ENCODE measurements around the gene ACIN1.
"Not testable (repeated sequence)": the region's sequence is repeated elsewhere in the genome, so short reads cannot be mapped to it uniquely, and the experiment has no call there.

ACIN1 gene

GRCh38 chr14:23107620-23108019, 12.7 kb upstream of the ACIN1 start:
- not testable (repeated sequence) for DNase-seq (ENCODE audit: low read depth in 3 of 3)

GRCh38 chr14:23106747-23107045, 11.8 kb upstream of the ACIN1 start:
- no peak for DNase-seq (ENCODE audit: low read depth in 3 of 3)

- no peak for DNase-seq (ENCODE audit: low read depth in 3 of 3)
These were observed 10.4 kb upstream of the ACIN1 start for GRCh38 chr14:23105348-23105824.

GRCh38 chr14:23104591-23105347, 9.8 kb upstream of the ACIN1 start, which contains the start of gene CIROP:
TSS of gene CIROP (minus strand) at chr14:23104989. CDS start at chr14:23104920, 69 bp downstream.
- no peak for DNase-seq (ENCODE audit: low read depth in 3 of 3)

- no peak for DNase-seq (ENCODE audit: low read depth in 3 of 3)
These were observed 9.2 kb upstream of the ACIN1 start for GRCh38 chr14:23104070-23104590.

- no peak for DNase-seq (ENCODE audit: low read depth in 3 of 3)
These were observed 8.6 kb upstream of the ACIN1 start for GRCh38 chr14:23103581-23103980.

- DNase-seq (ENCODE audit: low read depth in 3 of 3) = no peak
These were observed 7.9 kb upstream of the ACIN1 start for GRCh38 chr14:23102801-23103200.

- no peak for DNase-seq (ENCODE audit: low read depth in 3 of 3)
These were observed 7.2 kb upstream of the ACIN1 start for GRCh38 chr14:23101986-23102625.

- no peak for DNase-seq (ENCODE audit: low read depth in 3 of 3)
These were observed 6.5 kb upstream of the ACIN1 start for GRCh38 chr14:23101213-23101970.

- no peak for DNase-seq (ENCODE audit: low read depth in 3 of 3)
These were observed 4.4 kb upstream of the ACIN1 start for GRCh38 chr14:23099212-23099861.

GRCh38 chr14:23097786-23098185, 2.9 kb upstream of the ACIN1 start:
- no peak for DNase-seq (ENCODE audit: low read depth in 3 of 3)

GRCh38 chr14:23095196-23096108, 516 bp upstream of the ACIN1 start, which contains the start of gene C14orf119:
TSS of gene C14orf119 (plus strand) at chr14:23095505. CDS start at chr14:23097659, 2,154 bp downstream.
- DNase-seq (ENCODE audit: low read depth in 3 of 3) = peak in 1 of 3 experiments; percentile 98

GRCh38 chr14:23093991-23094665, 808 bp downstream of the ACIN1 start:
- no peak for DNase-seq (ENCODE audit: low read depth in 3 of 3)

GRCh38 chr14:23093526-23093925, 1.4 kb downstream of the ACIN1 start:
- DNase-seq (ENCODE audit: low read depth in 3 of 3) = no peak

- no peak for DNase-seq (ENCODE audit: low read depth in 3 of 3)
These were observed 1.8 kb downstream of the ACIN1 start for GRCh38 chr14:23093104-23093503.

- no peak for DNase-seq (ENCODE audit: low read depth in 3 of 3)
These were observed 3.4 kb downstream of the ACIN1 start for GRCh38 chr14:23091294-23092225.

- DNase-seq (ENCODE audit: low read depth in 3 of 3) = no peak
These were observed 4.7 kb downstream of the ACIN1 start for GRCh38 chr14:23090254-23090636.

- DNase-seq (ENCODE audit: low read depth in 3 of 3) = no peak
These were observed 5.3 kb downstream of the ACIN1 start for GRCh38 chr14:23089498-23090253.

All from stimulated activated CD4-positive, alpha-beta T cell treated with anti-CD3 and anti-CD28 coated beads, TNF-alpha, amount 100 ng/mL, for 4 hours (primary cell).